Fibroblast of lung (primary cell): ENCODE results near the gene HECW1.

Source experiments
- CTCF ChIP-seq, 2 donors: IDR thresholded peaks in 1 of 2; conservative IDR thresholded peaks in 1 of 2; 1 replicate in 1 of 2; 2 replicates in 1 of 2; pipeline ENCODE4 v1.5.1; 2011 to 2012; ENCODE audit warnings: low read length in 2 of 2, control low read depth in 1 of 2, inconsistent platforms in 1 of 2, low read depth in 1 of 2, mild to moderate bottlenecking in 1 of 2
- EZH2 ChIP-seq: IDR thresholded peaks from 2 replicates; pipeline ENCODE4 v1.5.1; 2012; ENCODE audit warnings: low read length, control low read depth, mild to moderate bottlenecking; ENCODE audit errors: missing control alignments

GRCh38 chr7:43362652-43363034, 250.2 kb downstream of the HECW1 start:
- TF ChIP-seq CTCF (conservative IDR thresholded peaks at IDR 0.05 in 1 of 2, IDR thresholded peaks at IDR 0.05 in 1 of 2; ENCODE audit: low read depth in 1 of 2, low read length in 2 of 2) (no peak), EZH2 (no peak)
